ENCODE data around the gene HTR1B.

- TF ChIP-seq ZFX (IDR thresholded peaks at IDR 0.05) = no peak
- TF ChIP-seq REST (IDR thresholded peaks at IDR 0.05; ENCODE audit: low read depth) = no peak
- TF ChIP-seq FOSL1 (IDR thresholded peaks at IDR 0.05; ENCODE audit: low read depth) = no peak
- TF ChIP-seq RAD21 (IDR thresholded peaks at IDR 0.05; ENCODE audit: low read depth) = no peak
- TF ChIP-seq POLR2A (IDR thresholded peaks at IDR 0.05; ENCODE audit: borderline replicate concordance, extremely low read depth, insufficient read depth, insufficient read length) = no peak
- no peak for TF ChIP-seq CTCF (IDR thresholded peaks at IDR 0.05 in 2 of 3, conservative IDR thresholded peaks at IDR 0.05 in 1 of 3; ENCODE audit: borderline replicate concordance in 1 of 3, insufficient read depth in 1 of 3, low read depth in 2 of 3, low read length in 2 of 3)
- no peak for TF ChIP-seq POLR2AphosphoS5 (IDR thresholded peaks at IDR 0.05; ENCODE audit: low read depth, low read length)
- TF ChIP-seq MAX (IDR thresholded peaks at IDR 0.05) = no peak
- TF ChIP-seq SP1 (IDR thresholded peaks at IDR 0.05; ENCODE audit: low read depth) = no peak
- no peak for TF ChIP-seq EZH2phosphoT487 (IDR thresholded peaks at IDR 0.05; ENCODE audit: borderline replicate concordance)
Observed at GRCh38 chr6:77487808-77488425, 24.6 kb upstream of the HTR1B start.
